HepG2 (cell line): ENCODE data around the gene GRB2. TPM values are rescaled to one million over a fixed set of nuclear protein-coding genes. Genes with fewer than 3 reads are reported as not detected.

Source experiments
- AKNA ChIP-seq: sonication (generic); formaldehyde crosslinking; IDR thresholded peaks from 2 replicates; pipeline ENCODE4 v1.4.0; 2020; ENCODE audit warnings: missing genetic modification reagents, borderline replicate concordance
- CBX1 ChIP-seq: IDR thresholded peaks from one replicate; pipeline ENCODE4 v1.6.1; 2016; ENCODE audit warnings: antibody characterized with exemption, low read depth
- CTCF ChIP-seq: sonication (generic); formaldehyde crosslinking; IDR thresholded peaks from 2 replicates; pipeline ENCODE4 v1.5.0; 2020; ENCODE audit warnings: mild to moderate bottlenecking, missing genetic modification reagents, moderate library complexity
- HDAC1 ChIP-seq: sonication (generic); formaldehyde crosslinking; IDR thresholded peaks from 2 replicates; pipeline ENCODE4 v1.5.1; 2020; ENCODE audit warnings: mild to moderate bottlenecking, missing genetic modification reagents
- HMGA1 ChIP-seq: sonication (generic); formaldehyde crosslinking; conservative IDR thresholded peaks from 2 replicates; pipeline ENCODE4 v1.4.0; 2020; ENCODE audit warnings: missing genetic modification reagents
- NFKBIZ ChIP-seq: IDR thresholded peaks from 2 replicates; pipeline ENCODE4 v1.6.1; 2018; ENCODE audit warnings: missing genetic modification reagents, missing compliant biosample characterization
- NR3C1 ChIP-seq: sonication (generic); formaldehyde crosslinking; IDR thresholded peaks from 2 replicates; pipeline ENCODE4 v1.4.0; 2020; ENCODE audit warnings: missing genetic modification reagents
- SNAI1 ChIP-seq: sonication (generic); formaldehyde crosslinking; IDR thresholded peaks from 2 replicates; pipeline ENCODE4 v1.5.0; 2020; ENCODE audit warnings: mild to moderate bottlenecking, missing genetic modification reagents, borderline replicate concordance
- SRY ChIP-seq: sonication (generic); formaldehyde crosslinking; IDR thresholded peaks from 2 replicates; pipeline ENCODE4 v1.8.0; 2022; ENCODE audit warnings: mild to moderate bottlenecking, missing genetic modification reagents
- STAT5B ChIP-seq: sonication (generic); formaldehyde crosslinking; IDR thresholded peaks from 2 replicates; pipeline ENCODE4 v1.4.0; 2020; ENCODE audit warnings: missing genetic modification reagents
- TFDP1 ChIP-seq: IDR thresholded peaks from 2 replicates; pipeline ENCODE4 v1.6.1; 2016; ENCODE audit warnings: missing compliant biosample characterization, missing genetic modification reagents, borderline replicate concordance
- ZFAT ChIP-seq: sonication (generic); formaldehyde crosslinking; conservative IDR thresholded peaks from 2 replicates; pipeline ENCODE4 v1.8.1; 2023; ENCODE audit warnings: missing genetic modification reagents, inconsistent platforms
- ZNF230 ChIP-seq: sonication (generic); formaldehyde crosslinking; IDR thresholded peaks from 2 replicates; pipeline ENCODE4 v1.4.0; 2020; ENCODE audit warnings: mild to moderate bottlenecking, missing genetic modification reagents
- ZNF362 ChIP-seq: sonication (generic); formaldehyde crosslinking; IDR thresholded peaks from 2 replicates; pipeline ENCODE4 v1.4.0; 2020; ENCODE audit warnings: missing genetic modification reagents, mild to moderate bottlenecking, borderline replicate concordance
- ZNF619 ChIP-seq: sonication (generic); formaldehyde crosslinking; IDR thresholded peaks from 2 replicates; pipeline ENCODE4 v1.4.0; 2020; ENCODE audit warnings: mild to moderate bottlenecking, missing genetic modification reagents
- ZNF850 ChIP-seq: sonication (generic); formaldehyde crosslinking; conservative IDR thresholded peaks from 2 replicates; pipeline ENCODE4 v1.9.0; 2021; ENCODE audit warnings: mild to moderate bottlenecking, missing genetic modification reagents
- ZSCAN30 ChIP-seq: sonication (generic); formaldehyde crosslinking; IDR thresholded peaks from 2 replicates; pipeline ENCODE4 v1.5.0; 2020; ENCODE audit warnings: mild to moderate bottlenecking, missing genetic modification reagents
- polyA plus RNA-seq, 8 experiments: library from polyadenylated mRNA; depleted of rRNA in 3 of 8; stranded (reverse) in 7 of 8; unstranded in 1 of 8; fragments of >200 nt; fragmentation: Illumina TruSeq in 4 of 8; extraction: Trizol in 4 of 8; gene quantifications; 2 replicates each; pipeline versions ENCODE4 v1.2.1 to v1.2.3, GENCODE V29; 2011 to 2016; ENCODE audit warnings: low read depth in 4 of 8, missing spikeins in 1 of 8, mixed read lengths in 1 of 8; ENCODE audit not compliant: insufficient read depth in 1 of 8
- total RNA-seq, 5 experiments: library from RNA; depleted of rRNA; stranded (reverse); fragments of >200 nt; fragmentation: Illumina TruSeq; extraction: Trizol; gene quantifications; 2 replicates each; pipeline ENCODE4 v1.2.3, GENCODE V29; 2016; ENCODE audit warnings: low read depth in 1 of 5

Gene GRB2
- total and polyA plus RNA-seq, 2 of the 13 experiments (the other 11 are each of a cell fraction or from before 2014, with no cell fraction given) = 84.6 to 92.3 TPM

- TF ChIP-seq AKNA (CRISPR knock-in tag) (no peak), CTCF (CRISPR knock-in tag) (peak; percentile 35), HMGA1 (CRISPR knock-in tag) (no peak), NR3C1 (CRISPR knock-in tag) (no peak), ZNF362 (CRISPR knock-in tag) (peak; percentile 66; the same call in 1 of the 2 replicates), STAT5B (CRISPR knock-in tag) (no peak), ZNF619 (0 out of 2 replicates have a peak, but pooled peaks have one; percentile 40), TFDP1 (peak; percentile 25; the same call in 1 of the 2 replicates), NFKBIZ (CRISPR knock-in tag) (no peak), HDAC1 (CRISPR knock-in tag) (peak; percentile 88), ZSCAN30 (CRISPR knock-in tag) (0 out of 2 replicates have a peak, but pooled peaks have one; percentile 21), CBX1 (no peak), ZFAT (CRISPR knock-in tag) (no peak), SRY (no peak), ZNF850 (CRISPR knock-in tag) (no peak), ZNF230 (CRISPR knock-in tag) (peak; percentile 59; the same call in 1 of the 2 replicates), SNAI1 (CRISPR knock-in tag) (no peak)
Measured at GRCh38 chr17:75295201-75296158, 110.0 kb downstream of the GRB2 start (continued).
